HG02623 (cell line): ENCODE results near the gene F2RL1.
"Not testable (repeated sequence)": the region's sequence is repeated elsewhere in the genome, so short reads cannot be mapped to it uniquely, and the experiment has no call there.

ENCODE experiments used
- ATAC-seq: cut with Tn5 transposase; IDR thresholded peaks from one replicate; pipeline ENCODE4 v1.9.1; 2021; ENCODE audit warnings: moderate library complexity; ENCODE audit not compliant: unreplicated experiment

F2RL1 gene

GRCh38 chr5:76849419-76850291 is 30.8 kb downstream of the F2RL1 start, which contains the start of gene S100Z:
TSS of gene S100Z (plus strand) at chr5:76850014. CDS start at chr5:76875360, 25,346 bp downstream.
- ATAC-seq = no peak

- no peak for ATAC-seq
These were observed 31.8 kb downstream of the F2RL1 start for GRCh38 chr5:76850543-76851145.

GRCh38 chr5:76851728-76852369 is 33.0 kb downstream of the F2RL1 start:
- ATAC-seq = no peak

- ATAC-seq = no peak
These were observed 33.9 kb downstream of the F2RL1 start for GRCh38 chr5:76852772-76853171.

GRCh38 chr5:76853741-76854140 is 34.9 kb downstream of the F2RL1 start:
- ATAC-seq = not testable (repeated sequence)

- ATAC-seq = no peak
These were observed 35.8 kb downstream of the F2RL1 start for GRCh38 chr5:76854644-76855043.

GRCh38 chr5:76855501-76855900 is 36.7 kb downstream of the F2RL1 start:
- not testable (repeated sequence) for ATAC-seq

GRCh38 chr5:76855961-76856360 is 37.1 kb downstream of the F2RL1 start:
- no peak for ATAC-seq

GRCh38 chr5:76856800-76857199 is 38.0 kb downstream of the F2RL1 start:
- ATAC-seq = not testable (repeated sequence)

- no peak for ATAC-seq
These were observed 40.9 kb downstream of the F2RL1 start for GRCh38 chr5:76859591-76860247.

- ATAC-seq = no peak
These were observed 42.8 kb downstream of the F2RL1 start for GRCh38 chr5:76861612-76862011.

GRCh38 chr5:76863001-76863400 is 44.2 kb downstream of the F2RL1 start:
- no peak for ATAC-seq

- ATAC-seq = no peak
These were observed 47.7 kb downstream of the F2RL1 start for GRCh38 chr5:76866503-76866902.

GRCh38 chr5:76867038-76867437 is 48.2 kb downstream of the F2RL1 start:
- ATAC-seq = no peak

GRCh38 chr5:76867827-76868693 is 49.2 kb downstream of the F2RL1 start:
- no peak for ATAC-seq

GRCh38 chr5:76870046-76870445 is 51.2 kb downstream of the F2RL1 start:
- no peak for ATAC-seq

GRCh38 chr5:76874088-76874581 is 55.3 kb downstream of the F2RL1 start:
- no peak for ATAC-seq
